Aorta (tissue), 5 donors: ENCODE results near the gene ACYP1. TPM values are rescaled to one million over a fixed set of nuclear protein-coding genes. Genes with fewer than 3 reads are reported as not detected.

Experiments used
- ATAC-seq: fragments of 200-7000 bp; cut with Tn5 transposase; one replicate; pipeline ENCODE4 v1.9.1; 2022; ENCODE audit warnings: moderate library complexity; ENCODE audit not compliant: low FRiP score
- DNase-seq, 2 donors: peaks; one replicate each; pipeline ENCODE4 v3.0.0-alpha.2; 2020
- H3K27ac ChIP-seq, 2 donors: one replicate each; pipeline ENCODE4 v1.5.1; 2013; ENCODE audit warnings: low read length in 2 of 2, mild to moderate bottlenecking in 2 of 2, moderate library complexity in 2 of 2, control low read depth in 1 of 2, inconsistent platforms in 1 of 2, low read depth in 1 of 2
- H3K27me3 ChIP-seq, 2 donors: one replicate each; pipeline ENCODE4 v1.6.1; 2013; ENCODE audit warnings: control low read depth in 1 of 2, low read length in 1 of 2, mild to moderate bottlenecking in 1 of 2, moderate library complexity in 1 of 2; ENCODE audit not compliant: insufficient read depth in 2 of 2, control insufficient read depth in 1 of 2
- H3K36me3 ChIP-seq, 2 donors: one replicate each; pipeline ENCODE4 v1.6.1; 2013; ENCODE audit warnings: control low read depth in 1 of 2, low read length in 1 of 2, mild to moderate bottlenecking in 1 of 2; ENCODE audit not compliant: insufficient read depth in 2 of 2, control insufficient read depth in 1 of 2
- H3K4me1 ChIP-seq, 2 donors: one replicate each; pipeline ENCODE4 v1.6.1; 2013; ENCODE audit warnings: low read length in 2 of 2, control low read depth in 1 of 2, mild to moderate bottlenecking in 1 of 2, moderate library complexity in 1 of 2; ENCODE audit not compliant: insufficient read depth in 2 of 2, control insufficient read depth in 1 of 2
- H3K4me3 ChIP-seq, 2 donors: one replicate each; pipeline ENCODE4 v1.5.1; 2013; ENCODE audit warnings: low read length in 2 of 2, control low read depth in 1 of 2, mild to moderate bottlenecking in 1 of 2
- H3K9me3 ChIP-seq: one replicate; pipeline ENCODE4 v1.6.1; 2013; ENCODE audit warnings: mild to moderate bottlenecking, low read length; ENCODE audit not compliant: control insufficient read depth
- WGBS, 2 donors: extraction: QIAGEN DNeasy Blood & Tissue Kit; methylation state at CpG; one replicate each; pipeline ENCODE4 v1.1.7; 2013; 5-methylcytosine and 5-hydroxymethylcytosine counted together
- intact Hi-C, 2 donors: fragments of 100-400 bp; cut with DNase I; formaldehyde crosslinking; loops; one replicate each; pipeline versions ENCODE4 v1.14.2 to v1.15.0; 2022
- polyA plus RNA-seq, 2 donors: library from polyadenylated mRNA; stranded (reverse); fragments of 200-250 nt; gene quantifications; one replicate each; pipeline ENCODE4 v1.2.3, GENCODE V29; 2013
- total RNA-seq, 2 donors: library from RNA; stranded (reverse); fragmentation: NEBNext Ultra II Directional; extraction: Animal tissue kit (Norgen Biotek cat#: 25700); gene quantifications; one replicate each; pipeline ENCODE4 v1.2.1, GENCODE V29; 2021
- donor health status: healthy with polysubstance abuse.
- donor health status: Bipolar disorder and iron deficiency.
- donor health status: DM: no; HTN: no; CAD: no.
- donor health status: DM: no; HTN: no; CAD: no.
- donor health status: DM: yes; HTN: yes; CAD: no.

Gene ACYP1
- total and polyA plus RNA-seq, 4 donors: 10.5 to 23.9 (median 16.4) TPM

DNA sequence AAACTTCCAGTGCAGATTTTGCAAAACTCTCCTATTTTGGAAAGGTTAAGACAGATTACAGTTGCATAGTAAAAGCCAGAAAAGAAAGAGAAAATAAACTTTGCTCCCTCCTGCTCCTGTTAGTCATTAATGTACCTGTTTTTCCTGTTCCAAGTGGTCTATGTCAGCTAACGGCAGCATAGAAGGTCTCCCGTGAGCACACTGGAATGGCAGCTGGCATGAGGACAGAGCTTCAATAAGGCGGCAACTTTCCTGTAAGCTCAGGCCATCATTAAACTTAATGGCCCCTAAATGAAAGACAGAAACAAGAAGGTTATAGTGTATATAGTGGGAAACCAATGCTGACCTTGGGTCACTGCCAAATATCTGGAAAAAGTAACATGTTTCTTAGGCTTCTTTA, 45.1 kb downstream of the ACYP1 start:
- Histone ChIP-seq H3K36me3 (peaks cover 1 to 5% of the 10 kb centered on the region in 2 donors), H3K4me3 (no peak overlapping the region), H3K9me3 (no peaks in the 10 kb centered on the region), H3K27ac (no peak overlapping the region), H3K27me3 (no peaks in the 10 kb centered on the region), H3K4me1 (no peaks in the 10 kb centered on the region)
- intact Hi-C loops: no loop called here
- ATAC-seq (no peak), DNase-seq (no peak)
- WGBS, 2 donors: 71 to 79% methylated on average over 3 of the region's 3 CpGs

DNA sequence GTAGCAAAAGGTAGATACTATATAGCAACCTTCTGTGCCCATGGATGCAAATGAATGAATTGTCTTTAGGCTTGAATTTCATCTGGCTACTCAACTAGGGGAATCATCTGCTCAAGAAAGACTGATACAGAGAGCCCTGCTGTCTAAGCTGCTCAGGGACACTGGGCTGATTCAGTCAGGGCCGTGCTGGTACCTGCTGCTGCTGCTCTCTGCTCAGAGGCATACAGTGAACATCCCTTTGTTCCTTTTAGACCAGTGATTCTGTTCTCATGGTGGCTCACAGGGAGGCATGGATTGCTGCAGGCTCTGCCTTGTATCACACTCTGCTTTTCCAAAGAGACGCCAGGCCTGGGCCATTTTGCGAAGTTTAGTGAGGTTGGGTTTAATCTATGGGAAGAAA, 47.0 kb downstream of the ACYP1 start:
- Histone ChIP-seq H3K4me1 (peaks cover 0 to 4% of the 10 kb centered on the region in 2 donors), H3K27ac (no peak overlapping the region), H3K9me3 (no peaks in the 10 kb centered on the region), H3K4me3 (no peak overlapping the region), H3K36me3 (peaks cover 1 to 5% of the 10 kb centered on the region in 2 donors), H3K27me3 (no peaks in the 10 kb centered on the region)
- WGBS, 2 donors: 90 to 95% methylated on average over 3 of the region's 3 CpGs
- intact Hi-C loops: no loop called here
- DNase-seq (no peak), ATAC-seq (no peak)

GRCh38 chr14:75015496-75015895, 48.3 kb downstream of the ACYP1 start:
- no peak overlapping the region for H3K4me3 ChIP-seq
- WGBS, 2 donors: 85 to 90% methylated on average over 5 of the region's 5 CpGs
- no peak overlapping the region for H3K27ac ChIP-seq
- ATAC-seq (no peak), DNase-seq (no peak)
- H3K4me1 ChIP-seq: peaks cover 0 to 10% of the 10 kb centered on the region in 2 donors
- H3K27me3 ChIP-seq: no peaks in the 10 kb centered on the region
- intact Hi-C loops: no loop called here
- H3K9me3 ChIP-seq: no peaks in the 10 kb centered on the region
- H3K36me3 ChIP-seq: peaks cover 1 to 5% of the 10 kb centered on the region in 2 donors

GRCh38 chr14:75013290-75013689, 50.5 kb downstream of the ACYP1 start:
- Histone ChIP-seq H3K27me3 (no peaks in the 10 kb centered on the region), H3K4me3 (no peak overlapping the region), H3K27ac (no peak overlapping the region), H3K36me3 (peaks cover 4 to 6% of the 10 kb centered on the region in 2 donors), H3K9me3 (no peaks in the 10 kb centered on the region), H3K4me1 (peaks cover 0 to 10% of the 10 kb centered on the region in 2 donors)
- intact Hi-C loops: loop anchor here (5.0 kb wide), 3 partner anchors 39 to 66 kb away; partner anchors contain the start of genes MLH3 (in 1 of the 2) and ZC2HC1C (in 1 of the 2)
- WGBS, 2 donors: 70 to 77% methylated on average over 6 of the region's 6 CpGs
- DNase-seq: peak in 1 of 2 donors; percentile 73
- ATAC-seq: peak; percentile 50

DNA sequence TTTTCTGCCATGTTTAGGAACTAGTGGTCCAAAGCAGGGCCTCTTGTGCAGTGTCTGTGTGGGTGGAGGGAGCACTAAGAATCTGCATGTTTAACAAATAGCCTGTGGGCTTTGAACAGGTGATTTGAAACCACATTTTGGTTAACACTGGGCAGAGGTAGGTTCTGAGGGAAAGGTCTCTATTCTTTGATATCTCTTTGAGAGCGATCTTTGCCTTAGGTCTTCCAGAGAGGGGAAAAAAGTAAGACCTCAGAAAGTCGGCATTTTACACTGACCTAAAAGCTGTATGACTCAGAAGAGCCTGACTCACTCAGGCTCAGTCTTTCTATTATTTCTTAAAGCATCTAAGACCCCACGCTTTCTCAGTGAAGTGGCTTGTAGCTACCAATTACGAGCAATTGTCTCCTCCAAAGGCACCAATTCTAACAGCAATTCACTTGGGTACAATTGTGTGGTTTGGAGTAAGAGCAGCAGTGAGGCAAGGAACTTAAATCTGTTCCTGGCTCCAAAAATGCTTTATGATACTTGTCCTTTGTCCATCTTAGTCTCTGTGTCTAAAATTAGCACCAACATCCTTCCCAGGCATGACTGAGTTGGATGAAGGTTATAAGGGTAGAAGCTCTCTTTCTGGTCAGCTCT, 52.3 kb downstream of the ACYP1 start:
- peak; percentile 70 for ATAC-seq
- Histone ChIP-seq H3K27ac (peak overlapping the region; percentile 69 to 87), H3K9me3 (no peaks in the 10 kb centered on the region), H3K4me3 (no peak overlapping the region), H3K36me3 (peaks cover 4 to 11% of the 10 kb centered on the region in 2 donors), H3K27me3 (no peaks in the 10 kb centered on the region), H3K4me1 (peaks cover 0 to 10% of the 10 kb centered on the region in 2 donors)
- intact Hi-C loops: loop anchor here (5.0 kb wide), 3 partner anchors 41 to 64 kb away; partner anchors contain the start of genes MLH3 (in 1 of the 2) and ZC2HC1C (in 1 of the 2)
- no peak for DNase-seq
- 11 to 13% methylated on average over 4 of the region's 4 CpGs for WGBS, 2 donors

- ATAC-seq (no peak), DNase-seq (no peak)
- H3K9me3 ChIP-seq: no peaks in the 10 kb centered on the region
- H3K4me1 ChIP-seq: peaks cover 0 to 10% of the 10 kb centered on the region in 2 donors
- 94 to 98% methylated on average over 4 of the region's 4 CpGs for WGBS, 2 donors
- H3K27me3 ChIP-seq: no peaks in the 10 kb centered on the region
- intact Hi-C loops: loop anchor here (5.0 kb wide), 3 partner anchors 42 to 63 kb away; partner anchors contain the start of genes MLH3 (in 1 of the 2) and ZC2HC1C (in 1 of the 2)
- no peak overlapping the region for H3K4me3 ChIP-seq
- peaks cover 4 to 14% of the 10 kb centered on the region in 2 donors for H3K36me3 ChIP-seq
- no peak overlapping the region for H3K27ac ChIP-seq
Measured at GRCh38 chr14:75010472-75011093, 53.2 kb downstream of the ACYP1 start.

GRCh38 chr14:75009176-75009575, 54.6 kb downstream of the ACYP1 start:
- Histone ChIP-seq H3K36me3 (peaks cover 4 to 15% of the 10 kb centered on the region in 2 donors), H3K4me1 (peaks cover 0 to 12% of the 10 kb centered on the region in 2 donors), H3K27ac (no peak overlapping the region), H3K9me3 (no peaks in the 10 kb centered on the region), H3K27me3 (no peaks in the 10 kb centered on the region), H3K4me3 (no peak overlapping the region)
- 48 to 51% methylated on average over 4 of the region's 4 CpGs for WGBS, 2 donors
- intact Hi-C loops: no loop called here
- ATAC-seq: no peak
- DNase-seq: no peak

DNA sequence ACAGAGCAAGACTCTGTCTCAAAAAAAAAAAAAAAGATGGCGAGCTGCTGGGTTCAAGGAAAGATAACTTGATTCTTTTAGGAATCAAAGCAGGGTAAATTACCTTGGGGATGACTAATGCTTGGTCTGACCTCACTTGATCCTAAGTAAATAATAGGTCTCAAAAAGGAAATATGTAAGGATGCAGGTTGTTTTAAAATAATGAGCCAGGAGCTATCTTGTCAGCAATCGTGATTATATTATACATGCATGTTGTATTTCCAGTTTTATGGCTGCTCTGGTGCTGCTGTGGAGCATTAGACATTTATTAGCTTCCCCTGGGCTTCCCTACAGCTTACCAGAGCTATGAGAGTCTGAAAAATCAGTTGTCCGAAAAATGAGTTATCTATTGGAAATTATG, 58.5 kb downstream of the ACYP1 start:
- H3K9me3 ChIP-seq: no peaks in the 10 kb centered on the region
- intact Hi-C loops: no loop called here
- H3K27ac ChIP-seq: no peak overlapping the region
- peaks cover 4 to 14% of the 10 kb centered on the region in 2 donors for H3K36me3 ChIP-seq
- H3K4me1 ChIP-seq: peaks cover 0 to 4% of the 10 kb centered on the region in 2 donors
- H3K27me3 ChIP-seq: no peaks in the 10 kb centered on the region
- no peak overlapping the region for H3K4me3 ChIP-seq
- DNase-seq (no peak), ATAC-seq (no peak)
- WGBS, 2 donors: 90 to 91% methylated on average over 3 of the region's 3 CpGs
